K562 (cell line): ENCODE results near the gene PPP1R9A. TPM values are rescaled to one million over a fixed set of nuclear protein-coding genes. Genes with fewer than 3 reads are reported as not detected.

Experiments used
- ATAC-seq: fragments of 200-7000 bp; cut with Tn5 transposase; 3 replicates; pipeline ENCODE4 v1.9.1; 2020; ENCODE audit warnings: moderate library complexity
- BruUV-seq: library from RNA; stranded (reverse); fragments of 400-500 nt; replicated peaks from 2 replicates; lab custom pipeline; 2021; lab: Mats Ljungman, UMichigan
- CTCF ChIA-PET: fragments of 300-600 bp; formaldehyde crosslinking; extraction: SDS; loops from one replicate; lab custom pipeline; 2021; ENCODE audit warnings: low intra/inter-chr PET ratio; lab: Yijun Ruan, JAX
- POLR2A ChIA-PET: fragments of 300-600, 350-650 bp; sonication (Branson Sonifier 250); formaldehyde crosslinking; extraction: SDS; loops from one replicate; lab custom pipeline; 2021; ENCODE audit warnings: antibody characterized with exemption, inconsistent platforms; lab: Yijun Ruan, JAX
- DNase-seq, 4 experiments: peaks; one replicate each; pipeline versions ENCODE4 v3.0.0 to v3.0.0-alpha.2; 2011 to 2018; ENCODE audit warnings: low spot score in 3 of 4, mixed read lengths in 3 of 4; ENCODE audit errors: extremely low read depth in 1 of 4
- FAIRE-seq: peaks from 2 replicates; lab custom pipeline; 2011; peaks lifted over from hg19 to GRCh38; lab: Jason Lieb, UNC
- H2AFZ ChIP-seq: 2 replicates; pipeline ENCODE4 v1.6.0; 2011; ENCODE audit warnings: low read depth, low read length, control low read depth, inconsistent platforms
- H3K27ac ChIP-seq: fragments of 200-600 bp; 3 replicates; pipeline ENCODE4 v1.8.0; 2011; ENCODE audit warnings: low read depth, mild to moderate bottlenecking, control low read depth, inconsistent platforms, low read length, moderate library complexity, mixed read lengths; ENCODE audit errors: extremely low read depth
- H3K27me3 ChIP-seq, 2 experiments: fragments of 300-600 bp in 1 of 2; 2 replicates in 1 of 2; 3 replicates in 1 of 2; pipeline versions ENCODE4 v1.6.0 to v1.8.0; 2011; ENCODE audit warnings: inconsistent platforms in 2 of 2, low read length in 2 of 2, mild to moderate bottlenecking in 1 of 2, mixed read lengths in 1 of 2, moderate library complexity in 1 of 2; ENCODE audit not compliant: control insufficient read depth in 2 of 2, insufficient read depth in 2 of 2
- H3K36me3 ChIP-seq: fragments of 300-600 bp; 3 replicates; pipeline ENCODE4 v1.8.0; 2011; ENCODE audit warnings: mild to moderate bottlenecking, low read length, inconsistent platforms; ENCODE audit not compliant: control insufficient read depth, insufficient read depth
- H3K4me1 ChIP-seq, 2 experiments: fragments of 200-600 bp in 1 of 2; replicated peaks in 1 of 2; 2 replicates in 1 of 2; 3 replicates in 1 of 2; pipeline versions ENCODE4 v1.5.1 to v1.8.0; 2011; ENCODE audit warnings: inconsistent platforms in 2 of 2, low read length in 2 of 2, mild to moderate bottlenecking in 1 of 2, mixed read lengths in 1 of 2, moderate library complexity in 1 of 2; ENCODE audit not compliant: control insufficient read depth in 2 of 2, insufficient read depth in 2 of 2
- H3K4me2 ChIP-seq: 2 replicates; pipeline ENCODE4 v1.6.1; 2011; ENCODE audit warnings: low read length, control low read depth, inconsistent platforms, mixed read lengths; ENCODE audit not compliant: insufficient read depth
- H3K4me3 ChIP-seq: fragments of 200-600 bp; sonication (generic), shearing (Covaris generic); 2 replicates; pipeline ENCODE4 v1.5.1; 2016; ENCODE audit warnings: control low read depth, inconsistent platforms
- H3K79me2 ChIP-seq: fragments of 200-600 bp; 3 replicates; pipeline ENCODE4 v1.8.0; 2011; ENCODE audit warnings: low read length, inconsistent platforms; ENCODE audit not compliant: control insufficient read depth, insufficient read depth
- H3K9ac ChIP-seq, 2 experiments: 2 replicates each; pipeline versions ENCODE4 v1.6.0 to v1.6.1; 2011; ENCODE audit warnings: low read depth in 2 of 2, low read length in 2 of 2, control low read depth in 1 of 2, inconsistent platforms in 1 of 2, mild to moderate bottlenecking in 1 of 2, mixed read lengths in 1 of 2; ENCODE audit not compliant: insufficient read depth in 1 of 2
- H3K9me1 ChIP-seq: one replicate; pipeline ENCODE4 v1.6.0; 2011; ENCODE audit warnings: inconsistent platforms, mild to moderate bottlenecking, low read length, moderate library complexity; ENCODE audit not compliant: control insufficient read depth, insufficient read depth
- H3K9me3 ChIP-seq: replicated peaks from 2 replicates; pipeline ENCODE4 v1.5.1; 2011; ENCODE audit warnings: low read depth, low read length, inconsistent platforms; ENCODE audit not compliant: control insufficient read depth, insufficient read depth
- H4K20me1 ChIP-seq: replicated peaks from 2 replicates; pipeline ENCODE4 v1.6.1; 2011; ENCODE audit warnings: low read length, inconsistent platforms, mixed read lengths; ENCODE audit not compliant: control insufficient read depth, insufficient read depth
- CBFA2T2 ChIP-seq: fragments of 450-650 bp; conservative IDR thresholded peaks from 2 replicates; pipeline ENCODE4 v1.6.1; 2017; ENCODE audit warnings: mild to moderate bottlenecking
- MAFK ChIP-seq: IDR thresholded peaks from 2 replicates; pipeline ENCODE4 v1.6.1; 2011; ENCODE audit warnings: low read length, improper control_type of control experiment
- MAX ChIP-seq: sonication (generic); formaldehyde crosslinking; IDR thresholded peaks from 2 replicates; pipeline ENCODE4 v1.9.0; 2022; ENCODE audit warnings: mild to moderate bottlenecking, missing genetic modification reagents
- MYC ChIP-seq, 2 experiments: fragments of 250-450 bp in 1 of 2; sonication (Bioruptor Pico) in 1 of 2; IDR thresholded peaks; 2 replicates each; pipeline versions ENCODE4 v1.5.1 to v1.6.1; 2012 to 2021; ENCODE audit warnings: low read depth in 2 of 2, borderline replicate concordance in 1 of 2, improper control_type of control experiment in 1 of 2, low read length in 1 of 2, mild to moderate bottlenecking in 1 of 2, moderate library complexity in 1 of 2
- MYNN ChIP-seq, 2 experiments: sonication (generic); formaldehyde crosslinking in 1 of 2; IDR thresholded peaks; 2 replicates each; pipeline versions ENCODE4 v1.5.0 to v1.6.1; 2016 to 2020; ENCODE audit warnings: antibody characterized with exemption in 1 of 2, missing genetic modification reagents in 1 of 2
- NBN ChIP-seq: fragments of 450-650 bp; IDR thresholded peaks from 2 replicates; pipeline ENCODE4 v1.6.1; 2016; ENCODE audit warnings: low read depth, mild to moderate bottlenecking
- PBX2 ChIP-seq, 2 experiments: IDR thresholded peaks in 1 of 2; conservative IDR thresholded peaks in 1 of 2; 2 replicates each; pipeline ENCODE4 v1.6.1; 2016; ENCODE audit warnings: low read depth in 2 of 2, mild to moderate bottlenecking in 1 of 2, missing compliant biosample characterization in 1 of 2, missing genetic modification characterization in 1 of 2, moderate library complexity in 1 of 2
- POLR2H ChIP-seq: IDR thresholded peaks from 2 replicates; pipeline ENCODE4 v1.6.1; 2016; ENCODE audit warnings: missing genetic modification characterization, low read depth, mild to moderate bottlenecking, control low read depth, missing compliant biosample characterization, moderate library complexity
- ZBTB49 ChIP-seq: sonication (generic); formaldehyde crosslinking; IDR thresholded peaks from 2 replicates; pipeline ENCODE4 v1.8.0; 2022; ENCODE audit warnings: missing genetic modification reagents, mild to moderate bottlenecking, borderline replicate concordance
- ZNF551 ChIP-seq: fragments of 250-450 bp; sonication (Bioruptor Pico); IDR thresholded peaks from 2 replicates; pipeline ENCODE4 v1.5.0; 2021; ENCODE audit warnings: mild to moderate bottlenecking, moderate library complexity
- ZNF76 ChIP-seq: fragments of 250-450 bp; sonication (Bioruptor Pico); IDR thresholded peaks from 2 replicates; pipeline ENCODE4 v1.4.0; 2020; ENCODE audit warnings: mild to moderate bottlenecking, moderate library complexity, borderline replicate concordance
- WGBS: fragments of 100-300 bp; shearing (Covaris generic); methylation state at CpG from one replicate; pipeline ENCODE4 v1.1.6; 2016; ENCODE audit warnings: low coverage, mixed read lengths; ENCODE audit not compliant: insufficient coverage; ENCODE audit errors: missing lambda C conversion rate; 5-methylcytosine and 5-hydroxymethylcytosine counted together
- in situ Hi-C: fragments of 300-500 bp; cut with MboI; formaldehyde crosslinking; loops from 4 replicates; pipeline ENCODE4 v1.15.0; 2018; ENCODE audit warnings: inconsistent platforms, mixed read lengths
- intact Hi-C: fragments of 100-400 bp; cut with micrococcal nuclease; formaldehyde crosslinking; loops from 2 replicates; pipeline ENCODE4 v1.14.2; 2022
- polyA plus RNA-seq, 8 experiments: library from polyadenylated mRNA; depleted of rRNA in 4 of 8; stranded (reverse) in 5 of 8; unstranded in 3 of 8; fragments of >200 nt; fragmentation: Nextera tagmentation in 2 of 8; fragmentation: Illumina TruSeq in 1 of 8; extraction: Ambion mirVana in 2 of 8; extraction: Trizol in 1 of 8; gene quantifications; 2 replicates each; pipeline versions ENCODE4 v1.2.1 to v1.2.3, GENCODE V29; 2011 to 2014; ENCODE audit warnings: inconsistent platforms in 1 of 8, missing spikeins in 1 of 8
- total RNA-seq, 7 experiments: library from RNA; depleted of rRNA in 6 of 7; stranded (reverse); fragments of >200 nt in 6 of 7; fragmentation: Illumina TruSeq in 2 of 7; extraction: Trizol in 2 of 7; gene quantifications; 2 replicates each; pipeline versions ENCODE4 v1.2.1 to v1.2.3, GENCODE V29; 2011 to 2021; ENCODE audit warnings: low replicate concordance in 1 of 7
- TF ChIP-seq, protein P1 (sequence below): sonication (generic); formaldehyde crosslinking; IDR thresholded peaks from 2 replicates; pipeline ENCODE4 v1.8.1; 2023; ENCODE audit warnings: mild to moderate bottlenecking, missing genetic modification reagents, moderate library complexity

Gene PPP1R9A
- total and polyA plus RNA-seq, 9 of the 15 experiments (the other 6 are each of a cell fraction or from before 2014, with no cell fraction given): 0.24 TPM; not detected in 8

DNA sequence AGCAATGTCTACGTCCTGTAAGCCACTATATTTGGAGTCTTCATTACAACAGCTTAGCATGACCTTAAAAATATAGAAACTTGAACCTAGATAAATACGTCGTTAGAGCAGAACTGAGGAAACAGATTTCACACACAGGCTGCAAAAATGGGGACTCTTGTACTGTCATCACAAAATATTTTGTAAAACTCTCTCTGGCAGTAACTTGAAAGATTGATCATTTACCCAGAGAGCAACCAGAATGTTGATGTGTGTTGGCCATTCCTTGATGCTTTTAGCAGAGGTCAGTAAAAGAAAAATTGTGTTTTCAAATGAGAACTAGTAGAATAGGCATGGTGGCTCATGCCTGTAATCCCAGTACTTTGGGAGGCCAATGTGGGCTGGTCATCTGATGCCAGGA lies 431.4 kb downstream of the PPP1R9A start (continued):
- TF ChIP-seq MAFK (no peak), PBX2 (CRISPR knock-in tag; IDR thresholded peaks at IDR 0.05; ENCODE audit: low read depth) (no peak), PBX2 (tag; conservative IDR thresholded peaks at IDR 0.05; ENCODE audit: low read depth) (no peak), POLR2H (tag) (no peak)

GRCh38 chr7:95340491-95340890 lies 433.1 kb downstream of the PPP1R9A start:
- no peaks in the 10 kb centered on the region for H3K36me3 ChIP-seq
- H4K20me1 ChIP-seq: no peaks in the 10 kb centered on the region
- no peaks in the 10 kb centered on the region for H3K79me2 ChIP-seq
- no peaks in the 10 kb centered on the region for H3K4me1 ChIP-seq
- no peaks in the 10 kb centered on the region for H3K9me3 ChIP-seq
- H3K9me1 ChIP-seq: no peaks in the 10 kb centered on the region
- CTCF ChIA-PET: no interaction called here
- H3K27ac ChIP-seq: no peak overlapping the region
- BruUV-seq: no TSS peak
- no peak for ATAC-seq
- no peaks in the 10 kb centered on the region for H3K27me3 ChIP-seq
- no peak overlapping the region for H3K4me2 ChIP-seq
- no peak overlapping the region for H3K4me3 ChIP-seq
- POLR2A ChIA-PET: interaction anchor here (0.6 kb wide), 1 partner anchor 15 kb away, joined by 3 read pairs; no protein-coding TSS in a partner anchor
- FAIRE-seq: no peak
- H2AFZ ChIP-seq: no peak overlapping the region
- no peak for DNase-seq
- WGBS: 0% methylated on average over 2 of the region's 2 CpGs
- in situ Hi-C loops (no loop called here), intact Hi-C loops (no loop called here)
- no peak overlapping the region for H3K9ac ChIP-seq
- no peak for TF ChIP-seq CBFA2T2
- no peak for TF ChIP-seq MAX
- no peak for TF ChIP-seq ZNF76
- TF ChIP-seq, protein P1, sequence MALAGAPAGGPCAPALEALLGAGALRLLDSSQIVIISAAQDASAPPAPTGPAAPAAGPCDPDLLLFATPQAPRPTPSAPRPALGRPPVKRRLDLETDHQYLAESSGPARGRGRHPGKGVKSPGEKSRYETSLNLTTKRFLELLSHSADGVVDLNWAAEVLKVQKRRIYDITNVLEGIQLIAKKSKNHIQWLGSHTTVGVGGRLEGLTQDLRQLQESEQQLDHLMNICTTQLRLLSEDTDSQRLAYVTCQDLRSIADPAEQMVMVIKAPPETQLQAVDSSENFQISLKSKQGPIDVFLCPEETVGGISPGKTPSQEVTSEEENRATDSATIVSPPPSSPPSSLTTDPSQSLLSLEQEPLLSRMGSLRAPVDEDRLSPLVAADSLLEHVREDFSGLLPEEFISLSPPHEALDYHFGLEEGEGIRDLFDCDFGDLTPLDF (CRISPR knock-in tag): no peak
- TF ChIP-seq MYC (IDR thresholded peaks at IDR 0.05; ENCODE audit: low read depth, low read length): no peak
- TF ChIP-seq MYC (CRISPR knock-in tag; IDR thresholded peaks at IDR 0.05; ENCODE audit: borderline replicate concordance, low read depth): no peak
- TF ChIP-seq MYNN (IDR thresholded peaks at IDR 0.05): no peak
- TF ChIP-seq MYNN (CRISPR knock-in tag; IDR thresholded peaks at IDR 0.05): no peak
- no peak for TF ChIP-seq ZBTB49 (CRISPR knock-in tag)
- no peak for TF ChIP-seq ZNF551 (CRISPR knock-in tag)
- TF ChIP-seq NBN: no peak
